Activated naive CD4-positive, alpha-beta T cell treated with anti-CD3 and anti-CD28 coated beads for 36 hours (primary cell): ENCODE results near the gene RBM22. TPM values are rescaled to one million over a fixed set of nuclear protein-coding genes. Genes with fewer than 3 reads are reported as not detected.

ENCODE experiments used
- total RNA-seq, 2 experiments: library from RNA; stranded (reverse); gene quantifications; one replicate each; pipeline ENCODE4 v1.2.3, GENCODE V29; 2021

RBM22 gene
- total RNA-seq, 2 experiments from 2014 or later = 86.2 to 88.2 TPM

Other genes with a start within 250 kb of the RBM22 start
- gene NDST1, start 192.9 kb downstream of the RBM22 start, total RNA-seq = 1 to 10 TPM; 2.4 to 3.3 TPM
- under 1 TPM; 0.14 to 0.17 TPM for gene SYNPO, start 60.4 kb downstream of the RBM22 start, total RNA-seq
- gene MYOZ3, start 39.8 kb downstream of the RBM22 start, total RNA-seq = under 1 TPM; 0.17 to 0.49 TPM
- gene DCTN4, start 58.0 kb upstream of the RBM22 start, total RNA-seq = 10 to 100 TPM; 41.0 to 47.7 TPM
- 10 to 100 TPM; 32.9 to 37.4 TPM for gene SMIM3, start 77.7 kb upstream of the RBM22 start, total RNA-seq
- 1 to 10 TPM; 1.7 to 2.6 TPM for gene IRGM, start 145.5 kb upstream of the RBM22 start, total RNA-seq
- 1 to 10 TPM; 1.1 TPM for gene ZNF300, start 203.9 kb upstream of the RBM22 start, total RNA-seq